Osteoblast (primary cell): ENCODE measurements around the gene SFTA2. TPM values are rescaled to one million over a fixed set of nuclear protein-coding genes. Genes with fewer than 3 reads are reported as not detected.
A peak's percentile ranks its signal among the peaks of the same experiment; 100 is the strongest.

ENCODE experiments used
- DNase-seq: peaks from one replicate; pipeline ENCODE4 v3.0.0; 2011; ENCODE audit warnings: low spot score, mixed read lengths; ENCODE audit not compliant: insufficient read length; ENCODE audit errors: missing footprints
- H2AFZ ChIP-seq: 2 replicates; pipeline ENCODE4 v1.6.0; 2011; ENCODE audit warnings: mild to moderate bottlenecking, low read length
- H3K27ac ChIP-seq: 2 replicates; pipeline ENCODE4 v1.5.1; 2011; ENCODE audit warnings: mild to moderate bottlenecking, low read depth, low read length, moderate library complexity
- H3K27me3 ChIP-seq: 2 replicates; pipeline ENCODE4 v1.6.0; 2012; ENCODE audit warnings: mild to moderate bottlenecking, control low read depth, inconsistent platforms, low read length, moderate library complexity; ENCODE audit not compliant: insufficient read depth
- H3K36me3 ChIP-seq: 2 replicates; pipeline ENCODE4 v1.5.1; 2011; ENCODE audit warnings: mild to moderate bottlenecking, low read length, control low read depth, moderate library complexity; ENCODE audit not compliant: insufficient read depth
- H3K4me1 ChIP-seq: 2 replicates; pipeline ENCODE4 v1.5.1; 2011; ENCODE audit warnings: mild to moderate bottlenecking, low read length, control low read depth, moderate library complexity; ENCODE audit not compliant: insufficient read depth
- H3K4me2 ChIP-seq: 2 replicates; pipeline ENCODE4 v1.6.0; 2011; ENCODE audit warnings: mild to moderate bottlenecking, low read length; ENCODE audit not compliant: insufficient read depth
- H3K4me3 ChIP-seq: fragments of 200-600 bp; sonication (generic); 3 replicates; pipeline ENCODE4 v1.5.1; 2012; ENCODE audit warnings: mild to moderate bottlenecking, low read length, inconsistent platforms; ENCODE audit not compliant: insufficient read depth
- H3K79me2 ChIP-seq: 2 replicates; pipeline ENCODE4 v1.6.0; 2012; ENCODE audit warnings: mild to moderate bottlenecking, low read length, control low read depth, inconsistent platforms; ENCODE audit not compliant: insufficient read depth
- H3K9me3 ChIP-seq: 2 replicates; pipeline ENCODE4 v1.5.1; 2011; ENCODE audit warnings: low read depth, low read length, control low read depth
- H4K20me1 ChIP-seq: 2 replicates; pipeline ENCODE4 v1.6.0; 2012; ENCODE audit warnings: mild to moderate bottlenecking, low read length, control low read depth; ENCODE audit not compliant: insufficient read depth
- small RNA-seq: library from RNA; depleted of rRNA; stranded (forward); fragments of <200 nt; gene quantifications from one replicate; pipeline ENCODE3, GENCODE V24; 2012
- total RNA-seq: library from RNA; depleted of rRNA; stranded (reverse); fragments of >200 nt; gene quantifications from 2 replicates; pipeline ENCODE4 v1.2.3, GENCODE V29; 2012
- TF ChIP-seq, protein P1 (sequence below): IDR thresholded peaks from 2 replicates; pipeline ENCODE4 v1.5.1; 2011; ENCODE audit warnings: mild to moderate bottlenecking, low read depth, low read length, moderate library complexity; ENCODE audit errors: extremely low read depth

The SFTA2 gene
- total RNA-seq, 1 donor: not detected

DNA sequence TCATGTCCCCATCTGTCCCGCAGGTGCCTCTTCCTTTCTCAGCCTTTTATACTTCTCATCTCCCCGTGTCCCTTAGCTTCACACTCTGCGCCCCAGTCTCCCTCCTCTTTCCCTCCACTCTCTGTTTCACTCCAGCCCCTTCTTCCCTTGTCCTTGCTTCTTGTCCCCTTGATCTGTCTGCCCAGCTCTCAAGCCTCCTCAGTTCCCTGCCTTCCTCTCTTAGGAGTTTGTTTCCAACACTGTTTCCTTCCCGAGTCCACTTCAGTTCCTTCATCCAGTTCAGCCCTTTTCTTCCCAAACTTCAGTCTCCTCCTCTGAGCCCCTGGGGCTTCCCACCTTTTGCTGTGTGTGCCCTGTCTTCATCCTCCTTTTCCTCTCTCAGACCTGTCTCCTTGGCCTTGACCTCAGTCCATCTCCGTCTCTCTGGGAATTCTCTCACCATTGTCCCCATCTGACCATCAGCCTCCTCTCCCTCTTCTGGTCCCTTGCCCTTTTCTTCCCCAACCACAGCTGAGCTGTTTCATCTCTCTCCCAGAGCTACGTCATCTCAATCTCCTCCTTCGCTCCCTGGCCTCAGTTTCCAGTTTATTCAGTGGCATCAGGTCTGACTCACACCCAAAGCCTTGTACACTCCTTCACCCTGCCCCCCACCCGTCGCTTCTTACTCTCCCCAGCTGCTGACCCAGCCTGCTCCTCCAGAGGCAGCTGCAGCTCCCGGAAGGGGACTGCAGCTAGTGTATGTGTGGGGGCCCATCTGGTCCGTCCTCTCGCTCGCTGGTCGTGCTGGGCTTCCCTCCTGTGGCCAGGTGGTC lies 50.4 kb downstream of the SFTA2 start:
- H3K79me2 ChIP-seq: peaks cover 17% of the 10 kb centered on the region
- H3K27me3 ChIP-seq: no peaks in the 10 kb centered on the region
- no peaks in the 10 kb centered on the region for H3K36me3 ChIP-seq
- no peaks in the 10 kb centered on the region for H4K20me1 ChIP-seq
- DNase-seq: peak; percentile 87
- peaks cover 32% of the 10 kb centered on the region for H3K4me1 ChIP-seq
- H3K4me2 ChIP-seq: no peak overlapping the region
- no peak overlapping the region for H3K4me3 ChIP-seq
- H3K9me3 ChIP-seq: no peaks in the 10 kb centered on the region
- no peak overlapping the region for H3K27ac ChIP-seq
- H2AFZ ChIP-seq: no peak overlapping the region
- TF ChIP-seq, protein P1, sequence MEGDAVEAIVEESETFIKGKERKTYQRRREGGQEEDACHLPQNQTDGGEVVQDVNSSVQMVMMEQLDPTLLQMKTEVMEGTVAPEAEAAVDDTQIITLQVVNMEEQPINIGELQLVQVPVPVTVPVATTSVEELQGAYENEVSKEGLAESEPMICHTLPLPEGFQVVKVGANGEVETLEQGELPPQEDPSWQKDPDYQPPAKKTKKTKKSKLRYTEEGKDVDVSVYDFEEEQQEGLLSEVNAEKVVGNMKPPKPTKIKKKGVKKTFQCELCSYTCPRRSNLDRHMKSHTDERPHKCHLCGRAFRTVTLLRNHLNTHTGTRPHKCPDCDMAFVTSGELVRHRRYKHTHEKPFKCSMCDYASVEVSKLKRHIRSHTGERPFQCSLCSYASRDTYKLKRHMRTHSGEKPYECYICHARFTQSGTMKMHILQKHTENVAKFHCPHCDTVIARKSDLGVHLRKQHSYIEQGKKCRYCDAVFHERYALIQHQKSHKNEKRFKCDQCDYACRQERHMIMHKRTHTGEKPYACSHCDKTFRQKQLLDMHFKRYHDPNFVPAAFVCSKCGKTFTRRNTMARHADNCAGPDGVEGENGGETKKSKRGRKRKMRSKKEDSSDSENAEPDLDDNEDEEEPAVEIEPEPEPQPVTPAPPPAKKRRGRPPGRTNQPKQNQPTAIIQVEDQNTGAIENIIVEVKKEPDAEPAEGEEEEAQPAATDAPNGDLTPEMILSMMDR: no peak

Small RNAs within 50 kb of the gene (small RNA-seq; reads per million reads assigned to genes)
- gene RF00019: not detected

Other genes starting within 250 kb of the SFTA2 start
- 62.6 and 63.9 TPM in 2 replicates for gene PPP1R18, start 245.5 kb downstream of the SFTA2 start, total RNA-seq
- 2.9 and 3.3 TPM in 2 replicates for gene NRM, start 241.2 kb downstream of the SFTA2 start, total RNA-seq
- gene MDC1, start 214.9 kb downstream of the SFTA2 start, total RNA-seq: 5.1 and 5.3 TPM in 2 replicates
- 509 and 605 TPM in 2 replicates for gene TUBB, start 211.8 kb downstream of the SFTA2 start, total RNA-seq
- 101 and 114 TPM in 2 replicates for gene FLOT1, start 189.5 kb downstream of the SFTA2 start, total RNA-seq
- 29.5 and 54.6 TPM in 2 replicates for gene IER3, start 187.6 kb downstream of the SFTA2 start, total RNA-seq
- 13.0 and 22.4 TPM in 2 replicates for gene DDR1, start 47.7 kb downstream of the SFTA2 start, total RNA-seq
- 8.8 and 10.9 TPM in 2 replicates for gene GTF2H4, start 24.0 kb downstream of the SFTA2 start, total RNA-seq
- gene VARS2, start 17.9 kb downstream of the SFTA2 start, total RNA-seq: 14.5 and 15.6 TPM in 2 replicates
- not detected in 2 replicates for gene MUCL3, start 8.8 kb upstream of the SFTA2 start, total RNA-seq
- gene MUC21, start 51.5 kb upstream of the SFTA2 start, total RNA-seq: not detected in 2 replicates
- not detected in 2 replicates for gene MUC22, start 78.3 kb upstream of the SFTA2 start, total RNA-seq
- not detected in 2 replicates for gene C6orf15, start 180.4 kb upstream of the SFTA2 start, total RNA-seq
- gene PSORS1C1, start 182.6 kb upstream of the SFTA2 start, total RNA-seq: 1.2 and 2.2 TPM in 2 replicates
- not detected in 2 replicates for gene CDSN, start 188.3 kb upstream of the SFTA2 start, total RNA-seq
- not detected in 2 replicates for gene PSORS1C2, start 206.9 kb upstream of the SFTA2 start, total RNA-seq
- 13.6 and 14.1 TPM in 2 replicates for gene CCHCR1, start 225.6 kb upstream of the SFTA2 start, total RNA-seq
- gene TCF19, start 226.4 kb upstream of the SFTA2 start, total RNA-seq: 5.8 and 5.9 TPM in 2 replicates
- gene POU5F1, start 238.5 kb upstream of the SFTA2 start, total RNA-seq: 0.29 and 2.5 TPM in 2 replicates